GM12875 (cell line): ENCODE measurements around the gene CIBAR2.

Experiments
- H3K4me3 ChIP-seq: one replicate; pipeline ENCODE4 v1.5.1; 2011; ENCODE audit warnings: low read depth, low read length, control low read depth
- TF ChIP-seq, protein P1 (sequence below): IDR thresholded peaks from 2 replicates; pipeline ENCODE4 v1.5.1; 2011; ENCODE audit warnings: low read depth, mild to moderate bottlenecking, control low read depth, inconsistent platforms, low read length, moderate library complexity, borderline replicate concordance; ENCODE audit not compliant: insufficient read depth

CIBAR2 gene

DNA sequence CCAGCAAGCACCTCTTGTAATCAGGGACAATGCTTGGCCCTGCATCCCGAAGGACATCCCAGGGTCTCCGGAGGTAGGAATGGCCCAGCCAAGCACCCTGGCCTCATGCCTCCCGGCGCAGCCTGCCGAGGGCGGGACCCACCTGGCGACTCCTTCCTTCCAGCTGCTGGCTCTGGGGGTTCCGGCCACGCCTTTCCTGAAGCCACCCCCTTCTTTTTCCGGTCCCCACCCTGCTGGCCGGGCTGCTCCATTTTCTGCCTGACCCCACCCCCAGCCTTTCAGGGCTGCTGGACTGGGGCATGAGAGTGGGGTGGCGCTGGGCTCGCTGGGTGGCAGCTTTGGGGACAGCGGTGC is 22.5 kb upstream of the CIBAR2 start:
- no peak overlapping the region for H3K4me3 ChIP-seq
- TF ChIP-seq, protein P1, sequence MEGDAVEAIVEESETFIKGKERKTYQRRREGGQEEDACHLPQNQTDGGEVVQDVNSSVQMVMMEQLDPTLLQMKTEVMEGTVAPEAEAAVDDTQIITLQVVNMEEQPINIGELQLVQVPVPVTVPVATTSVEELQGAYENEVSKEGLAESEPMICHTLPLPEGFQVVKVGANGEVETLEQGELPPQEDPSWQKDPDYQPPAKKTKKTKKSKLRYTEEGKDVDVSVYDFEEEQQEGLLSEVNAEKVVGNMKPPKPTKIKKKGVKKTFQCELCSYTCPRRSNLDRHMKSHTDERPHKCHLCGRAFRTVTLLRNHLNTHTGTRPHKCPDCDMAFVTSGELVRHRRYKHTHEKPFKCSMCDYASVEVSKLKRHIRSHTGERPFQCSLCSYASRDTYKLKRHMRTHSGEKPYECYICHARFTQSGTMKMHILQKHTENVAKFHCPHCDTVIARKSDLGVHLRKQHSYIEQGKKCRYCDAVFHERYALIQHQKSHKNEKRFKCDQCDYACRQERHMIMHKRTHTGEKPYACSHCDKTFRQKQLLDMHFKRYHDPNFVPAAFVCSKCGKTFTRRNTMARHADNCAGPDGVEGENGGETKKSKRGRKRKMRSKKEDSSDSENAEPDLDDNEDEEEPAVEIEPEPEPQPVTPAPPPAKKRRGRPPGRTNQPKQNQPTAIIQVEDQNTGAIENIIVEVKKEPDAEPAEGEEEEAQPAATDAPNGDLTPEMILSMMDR, result no peak

DNA sequence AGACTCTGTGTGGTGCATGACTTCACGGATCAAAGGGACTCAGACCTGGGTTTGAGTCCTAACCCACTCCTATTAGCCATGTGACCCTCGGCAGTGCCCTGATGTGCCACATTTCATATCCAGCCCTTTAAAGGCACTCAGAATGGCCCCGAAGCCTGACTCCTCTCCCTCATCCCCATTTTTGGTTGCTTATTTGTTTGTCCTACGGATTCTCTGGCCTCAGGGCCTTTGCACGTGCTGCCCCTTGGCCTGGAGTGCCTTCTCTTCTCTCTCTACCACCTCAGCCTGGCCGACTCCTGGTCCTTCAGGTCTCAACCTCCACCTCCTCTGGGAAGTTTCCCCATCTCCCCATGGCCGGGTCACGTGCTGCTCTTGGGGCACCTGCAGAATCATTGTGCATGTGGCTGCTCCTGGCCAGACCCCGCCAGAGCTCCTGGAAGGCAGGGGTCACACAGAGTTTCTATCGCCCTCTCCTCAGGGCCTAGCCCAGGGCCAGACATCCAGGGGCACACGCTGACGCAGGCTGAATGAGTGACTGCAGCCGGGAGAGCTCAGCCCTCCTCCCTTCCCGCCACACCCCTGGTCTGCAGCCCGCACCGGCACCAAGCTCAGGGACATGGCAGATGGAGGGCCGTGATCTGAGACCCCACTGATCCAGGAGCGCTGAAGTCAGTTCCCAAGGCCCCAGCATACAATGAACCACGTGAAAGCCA is 22.0 kb upstream of the CIBAR2 start:
- TF ChIP-seq, protein P1, result no peak
- no peak overlapping the region for H3K4me3 ChIP-seq

DNA sequence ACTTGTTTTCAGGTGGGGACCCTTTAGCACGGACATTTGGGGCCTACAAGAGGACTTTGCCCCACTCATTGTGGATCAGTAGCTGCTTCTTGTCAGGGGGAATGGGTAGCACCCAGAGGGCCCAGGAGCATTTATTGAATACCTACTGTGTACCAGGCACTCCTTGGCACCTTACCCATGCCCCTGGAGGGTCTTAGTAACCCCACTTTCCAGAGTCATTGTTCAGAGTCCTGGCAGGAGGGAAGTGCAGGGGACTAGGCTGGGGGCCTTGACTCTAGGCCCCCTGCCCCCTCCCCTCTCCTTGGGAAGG is 21.0 kb upstream of the CIBAR2 start:
- no peak overlapping the region for H3K4me3 ChIP-seq
- TF ChIP-seq, protein P1, result no peak

DNA sequence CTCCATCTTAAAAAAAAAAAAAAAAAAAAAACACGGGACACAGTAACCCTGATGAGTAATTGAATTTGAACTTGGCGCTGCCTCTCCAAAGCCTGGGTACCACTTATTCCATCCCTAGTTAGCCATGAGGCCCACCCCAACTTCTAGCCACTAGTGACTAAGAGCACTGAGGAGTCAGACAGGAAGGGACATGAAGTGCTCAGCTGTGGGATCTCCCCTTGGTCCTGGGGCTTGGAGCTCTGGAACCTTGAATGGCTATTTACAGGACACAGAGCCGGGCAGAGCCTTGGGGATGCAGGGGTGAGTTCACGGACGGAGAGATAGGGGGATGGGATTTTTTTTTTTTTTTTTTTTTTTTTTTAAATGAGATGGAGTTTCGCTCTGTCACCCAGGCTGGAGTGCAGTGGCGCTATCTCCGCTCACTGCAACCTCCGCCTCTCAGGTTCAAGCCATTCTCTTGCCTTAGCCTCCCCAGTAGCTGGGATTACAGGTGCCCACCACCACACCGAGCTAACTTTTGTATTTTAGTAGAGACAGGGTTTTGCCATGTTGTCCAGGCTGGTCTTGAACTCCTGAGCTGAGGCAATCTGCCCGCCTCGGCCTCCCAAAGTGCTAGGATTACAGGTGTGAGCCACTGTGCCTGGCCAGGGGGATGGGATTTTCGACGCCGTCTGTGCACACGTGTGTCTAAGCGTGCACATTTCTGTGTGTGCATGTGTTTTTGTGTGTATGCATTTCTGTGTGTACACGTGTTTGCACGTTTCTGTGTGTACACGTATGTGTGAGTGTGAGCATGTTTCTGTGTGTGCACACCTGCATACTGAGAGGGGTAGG is 20.4 kb upstream of the CIBAR2 start:
- no peak overlapping the region for H3K4me3 ChIP-seq
- TF ChIP-seq, protein P1, result no peak

DNA sequence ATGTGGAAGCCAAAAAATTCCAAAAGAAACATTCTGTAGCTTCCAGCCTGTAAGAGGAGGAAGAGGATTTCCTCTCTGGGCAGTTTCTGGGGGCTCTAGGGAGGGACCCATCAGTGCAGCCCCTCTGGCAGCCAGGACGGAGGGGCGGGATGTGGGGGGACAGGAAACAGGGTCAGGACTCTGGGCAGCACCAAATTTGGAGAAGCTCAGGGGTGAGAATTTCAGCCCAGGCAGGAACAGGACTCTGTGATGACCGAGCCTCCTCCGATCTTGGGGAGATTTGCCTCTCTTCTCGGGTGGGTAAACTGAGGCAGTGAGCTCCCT is 18.4 kb upstream of the CIBAR2 start:
- TF ChIP-seq, protein P1, result no peak
- no peak overlapping the region for H3K4me3 ChIP-seq

DNA sequence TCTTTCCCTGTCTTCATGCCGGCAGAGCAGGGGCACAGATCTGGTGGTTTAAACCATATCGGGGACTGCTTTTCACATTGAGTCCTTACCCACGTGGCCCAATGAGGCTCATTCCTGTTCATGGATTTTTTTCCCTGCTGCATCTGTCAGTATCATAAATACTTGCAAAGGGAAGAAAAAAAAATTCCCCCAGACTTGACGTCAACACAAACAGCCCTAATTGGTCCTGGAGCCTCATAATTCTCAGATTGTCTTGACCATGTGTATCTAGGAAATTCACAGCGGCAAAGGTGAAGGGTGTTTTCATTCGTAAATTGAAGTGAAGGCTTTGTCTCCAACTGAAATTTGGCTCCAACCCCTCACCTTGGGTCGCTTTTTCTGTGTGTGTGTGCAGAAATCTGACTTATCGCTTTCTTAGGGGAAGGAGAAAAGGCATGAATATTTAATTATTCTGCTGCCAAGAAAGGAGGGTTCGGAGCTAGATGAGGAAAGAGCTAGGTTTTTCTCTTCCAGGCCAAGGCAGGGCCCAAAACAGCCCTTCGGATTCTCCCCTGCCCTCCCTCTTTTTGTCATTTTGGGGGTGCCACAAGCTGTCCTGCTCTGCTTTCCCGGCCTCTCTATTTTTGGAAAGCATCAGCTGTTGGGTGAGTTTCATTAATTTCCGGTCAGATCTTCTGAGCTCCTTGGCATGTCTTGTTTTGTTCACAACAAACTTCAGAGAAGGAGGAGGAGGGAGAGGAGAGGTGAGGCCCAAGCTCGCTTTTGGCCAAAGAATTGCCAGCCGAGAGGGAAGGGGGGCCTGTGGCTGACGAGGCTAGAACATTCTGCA is 17.8 kb upstream of the CIBAR2 start:
- TF ChIP-seq, protein P1, result no peak

More for the DNA sequence above, 17.8 kb upstream of the CIBAR2 start:
- no peak overlapping the region for H3K4me3 ChIP-seq
